Fibroblast of peridontal ligament (primary cell): ENCODE data around the gene SIK2.

Source experiments
- DNase-seq: peaks from one replicate; pipeline ENCODE4 v3.0.0-alpha.2; 2010; ENCODE audit errors: extremely low read depth

Gene SIK2

DNA sequence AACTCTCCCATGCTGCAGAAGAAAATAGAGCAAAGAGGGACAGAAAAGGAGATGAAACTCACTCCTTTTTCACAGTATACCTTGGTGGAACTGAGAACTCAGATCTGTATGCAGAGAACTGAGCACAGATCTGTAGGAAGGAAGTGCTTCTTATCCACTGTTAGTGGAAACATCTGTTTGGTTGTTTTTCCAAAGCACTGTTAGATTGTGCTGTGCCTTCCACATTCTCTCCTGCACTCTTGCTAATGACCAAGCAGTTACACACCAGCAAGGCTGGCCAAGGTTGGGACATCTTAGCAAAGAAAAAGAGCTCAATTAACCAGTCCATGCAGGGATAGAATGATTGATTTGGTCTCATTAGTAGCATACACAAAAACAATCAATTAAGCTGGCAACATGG, 20.1 kb upstream of the SIK2 start:
- peak; percentile 43 for DNase-seq

DNA sequence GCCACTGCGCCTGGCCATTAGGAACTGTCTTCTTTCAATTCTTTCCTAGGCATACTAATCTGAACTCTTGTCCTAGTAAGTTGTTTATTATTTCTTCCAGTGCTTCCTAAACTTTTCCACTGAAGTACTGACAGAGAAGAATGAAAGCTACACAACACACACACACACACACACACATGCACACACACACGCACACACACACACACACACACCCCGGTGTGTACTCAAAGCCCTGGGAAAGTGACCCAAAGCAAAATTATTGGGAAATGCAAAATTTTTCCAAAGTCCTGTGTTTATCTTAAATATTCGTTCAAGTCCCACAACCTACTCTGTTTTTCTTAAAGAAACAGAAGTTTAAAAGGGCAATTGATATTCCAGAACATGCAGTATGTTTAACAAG, 19.4 kb upstream of the SIK2 start:
- DNase-seq, result peak; percentile 60

DNA sequence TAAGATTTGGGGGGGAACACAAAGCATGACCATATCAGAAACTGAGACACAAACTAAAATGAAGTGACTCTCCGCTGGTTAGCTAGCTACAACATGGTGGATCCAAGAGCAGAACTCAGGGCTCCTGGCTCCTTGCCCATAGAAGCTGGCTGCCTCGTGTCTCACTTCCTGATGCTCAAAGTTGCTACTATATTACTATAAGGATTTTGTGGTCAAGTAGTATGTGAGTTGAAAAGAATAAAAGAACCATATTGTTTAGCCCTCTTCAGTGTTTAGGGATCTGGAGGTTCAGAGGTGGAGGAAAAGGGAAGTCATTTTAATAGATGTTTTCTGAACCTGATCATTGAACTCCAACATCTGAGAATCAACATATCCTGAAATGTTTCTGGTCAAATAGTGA, 16.9 kb upstream of the SIK2 start:
- peak; percentile 60 for DNase-seq

DNA sequence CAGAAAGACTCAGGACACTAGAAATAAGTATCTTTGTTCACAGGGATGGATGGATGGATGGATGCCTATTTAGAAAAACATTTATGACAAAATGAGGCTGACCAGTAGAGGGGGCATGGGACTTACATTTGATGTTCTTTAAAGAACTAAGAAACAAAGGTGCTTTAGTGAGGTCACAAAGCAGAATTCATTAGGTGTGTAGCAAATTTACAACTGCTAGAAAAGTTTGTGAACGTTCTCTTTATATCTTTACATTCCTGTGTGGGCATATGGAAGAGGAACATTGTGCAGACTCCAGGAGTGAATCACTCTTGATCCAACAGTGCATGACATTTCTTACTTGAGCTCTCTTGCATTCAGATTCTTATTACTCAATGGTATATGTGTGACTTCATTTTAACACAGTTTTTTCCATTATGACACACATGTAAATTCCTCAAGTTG, 15.8 kb upstream of the SIK2 start:
- peak; percentile 74 for DNase-seq

DNA sequence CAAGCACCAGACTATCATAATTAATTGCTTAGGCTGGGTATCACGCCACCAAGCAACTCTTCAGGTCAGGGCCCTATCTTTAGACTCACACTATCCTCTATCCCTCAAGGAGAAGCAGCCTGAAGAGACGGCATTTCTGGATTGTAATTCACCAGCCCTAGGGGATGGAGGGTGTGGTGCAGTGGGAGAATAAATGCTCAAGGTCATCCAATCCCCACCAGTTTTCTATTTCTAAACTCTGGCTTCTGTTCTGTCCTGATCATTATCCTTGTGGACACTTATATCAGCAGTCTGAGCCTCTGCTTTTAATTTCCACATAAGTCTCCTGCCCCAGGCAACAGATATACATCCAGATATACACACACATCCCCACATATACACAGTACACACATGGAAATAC, 13.1 kb upstream of the SIK2 start:
- no peak for DNase-seq

DNA sequence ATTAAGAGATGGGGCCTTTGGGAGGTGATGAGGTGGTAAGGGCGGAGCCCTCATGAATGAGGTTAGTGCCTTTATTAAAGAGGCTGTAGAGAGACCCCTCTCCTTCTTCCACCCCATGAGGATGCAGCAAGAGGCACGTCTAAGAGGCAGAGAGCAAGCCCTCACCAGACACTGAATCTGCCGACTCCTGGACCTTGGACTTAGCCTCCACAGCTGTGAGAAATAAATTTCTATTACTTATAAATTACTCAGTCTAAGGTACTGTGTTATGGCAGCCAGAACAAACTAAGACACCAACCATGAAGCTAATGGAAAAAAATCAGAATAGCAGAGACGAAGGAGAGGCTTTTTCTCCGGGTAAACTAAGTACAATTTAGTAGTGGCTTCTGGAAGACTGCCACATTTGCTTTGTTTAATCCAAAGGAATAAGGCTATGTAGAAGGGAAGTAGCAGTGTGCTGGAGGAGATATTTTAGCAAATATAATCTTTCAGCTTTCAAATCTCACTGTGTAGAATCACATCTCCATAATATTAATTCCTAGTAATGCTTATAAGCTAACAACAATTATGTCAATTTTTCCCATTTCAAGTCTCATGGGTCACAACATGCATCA, 12.3 kb upstream of the SIK2 start:
- DNase-seq, result peak; percentile 32

DNA sequence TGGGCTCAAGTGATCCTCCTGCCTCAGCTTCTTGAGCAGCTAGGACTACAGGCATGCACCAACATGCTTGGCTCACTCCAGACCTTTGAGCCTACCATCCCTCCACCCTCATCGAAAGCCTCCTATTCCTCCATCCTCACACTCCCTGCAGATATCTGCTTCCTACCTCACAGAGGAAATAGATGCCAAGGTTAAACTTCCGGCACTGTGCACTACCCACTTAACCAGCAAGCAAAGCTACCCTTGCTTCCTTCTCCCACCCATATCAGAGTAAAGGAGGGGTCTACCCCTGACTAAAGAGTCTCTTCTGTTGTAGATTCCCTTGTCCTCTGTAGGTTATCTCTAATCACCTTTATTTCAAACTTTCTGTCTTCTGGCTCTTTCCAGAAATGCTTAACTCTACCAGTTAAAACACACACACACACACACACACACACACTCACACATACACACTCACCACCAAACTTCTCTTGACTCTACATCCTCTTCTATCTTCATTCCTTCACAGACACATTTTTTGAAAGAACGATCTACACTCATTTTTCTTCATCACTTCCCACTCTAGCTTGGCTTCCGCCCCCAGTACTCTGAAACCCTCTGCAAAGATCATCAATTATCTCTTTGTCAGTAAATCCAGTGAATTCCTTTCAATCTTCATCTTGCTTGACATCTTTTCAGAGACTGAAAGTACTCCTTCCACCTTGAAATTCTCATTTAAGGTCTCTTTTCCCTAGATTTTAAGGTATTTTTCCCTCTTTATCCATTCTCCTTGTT, 10.9 kb upstream of the SIK2 start:
- DNase-seq, result no peak

DNA sequence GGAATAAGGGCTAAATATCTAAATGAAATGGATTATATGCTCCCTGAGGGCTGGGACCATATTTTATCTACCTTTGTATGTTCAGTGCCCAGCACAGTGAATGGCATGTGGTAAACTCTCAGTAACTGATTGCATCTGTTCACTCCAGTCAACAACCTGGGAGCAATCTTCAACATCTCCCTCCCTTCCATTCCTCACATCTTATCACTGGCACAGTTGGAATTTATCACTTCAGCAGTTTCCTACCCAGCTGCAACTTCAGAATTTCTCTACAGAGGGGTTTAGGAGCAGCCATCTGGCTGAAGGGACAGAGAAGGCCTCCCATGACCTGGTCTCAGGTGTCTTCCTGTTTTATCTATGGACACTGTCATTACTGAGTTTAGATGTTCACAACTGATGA, 9.8 kb upstream of the SIK2 start:
- no peak for DNase-seq

DNA sequence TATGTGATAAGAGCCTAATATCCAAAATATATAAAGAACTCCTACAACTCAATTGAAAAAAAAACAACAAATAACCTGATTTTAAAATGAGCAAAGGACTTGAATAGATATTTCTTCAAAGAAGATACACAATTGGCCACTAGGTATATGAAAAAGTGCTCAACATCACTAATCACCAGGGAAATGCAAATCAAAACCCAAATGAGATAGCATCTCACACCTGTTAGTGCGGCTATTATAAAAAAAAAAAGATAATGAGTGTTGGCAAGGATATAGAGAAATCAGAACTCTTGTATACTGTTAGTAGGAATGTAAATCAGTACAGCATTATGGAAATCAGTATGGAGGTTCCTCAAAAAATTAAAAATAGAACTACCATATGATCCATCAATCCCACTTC, 5.9 kb upstream of the SIK2 start:
- DNase-seq, result no peak

DNA sequence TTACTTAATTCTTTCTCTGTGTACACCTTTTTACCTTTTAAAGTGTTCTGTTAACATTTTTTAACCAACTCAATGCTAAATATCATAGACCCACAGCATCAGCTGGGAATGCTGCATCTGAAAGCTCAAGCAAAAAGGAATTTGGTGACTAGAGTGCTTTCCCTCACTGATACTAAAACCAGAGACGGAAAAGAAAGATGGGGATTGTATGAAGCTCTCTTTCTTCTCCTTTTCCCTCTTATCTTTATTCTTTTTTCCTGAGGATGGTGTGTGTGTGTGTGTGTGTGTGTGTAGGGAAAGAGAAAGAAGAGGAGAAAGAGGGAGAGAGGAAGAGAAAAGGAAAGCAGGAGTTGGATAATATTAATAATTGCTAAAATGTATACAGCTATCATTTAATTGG, 4.1 kb upstream of the SIK2 start:
- DNase-seq, result peak; percentile 30

DNA sequence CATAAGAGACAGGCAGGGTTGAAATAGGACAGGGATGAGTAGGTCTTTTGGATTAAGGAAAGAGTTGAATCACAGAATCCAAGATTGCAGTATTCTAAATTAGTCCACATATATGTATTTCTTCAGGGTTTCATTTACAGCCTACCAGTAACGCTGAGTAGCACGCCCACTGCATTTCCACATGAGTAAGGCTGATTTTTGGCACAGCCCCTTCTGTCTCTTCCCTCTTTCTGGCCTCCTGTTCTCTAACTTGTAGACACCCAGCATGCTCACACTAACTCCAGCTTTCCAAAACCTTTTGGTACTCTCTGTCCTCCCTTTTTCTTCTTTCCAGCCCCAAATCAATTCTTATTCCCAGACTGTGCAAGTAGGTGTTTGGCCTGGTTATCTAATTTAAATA, 3.7 kb upstream of the SIK2 start:
- peak; percentile 89 for DNase-seq

DNA sequence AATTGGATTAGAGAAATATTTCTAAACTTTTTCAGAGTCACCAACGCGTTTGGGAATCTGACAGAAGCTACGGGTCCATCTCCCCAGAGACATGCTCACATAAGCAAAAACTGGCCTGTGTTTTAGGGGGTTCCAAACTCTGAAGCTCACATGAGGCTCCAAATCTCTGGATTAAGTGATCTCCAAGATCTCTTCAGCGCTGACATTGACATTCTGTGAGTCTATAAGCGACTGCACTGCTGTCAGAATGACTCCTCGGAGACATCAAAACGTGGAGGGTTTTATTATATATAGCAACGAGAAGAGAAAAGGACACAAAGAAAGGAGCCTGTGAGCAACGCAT, 642 bp upstream of the SIK2 start:
- DNase-seq, result no peak

DNA sequence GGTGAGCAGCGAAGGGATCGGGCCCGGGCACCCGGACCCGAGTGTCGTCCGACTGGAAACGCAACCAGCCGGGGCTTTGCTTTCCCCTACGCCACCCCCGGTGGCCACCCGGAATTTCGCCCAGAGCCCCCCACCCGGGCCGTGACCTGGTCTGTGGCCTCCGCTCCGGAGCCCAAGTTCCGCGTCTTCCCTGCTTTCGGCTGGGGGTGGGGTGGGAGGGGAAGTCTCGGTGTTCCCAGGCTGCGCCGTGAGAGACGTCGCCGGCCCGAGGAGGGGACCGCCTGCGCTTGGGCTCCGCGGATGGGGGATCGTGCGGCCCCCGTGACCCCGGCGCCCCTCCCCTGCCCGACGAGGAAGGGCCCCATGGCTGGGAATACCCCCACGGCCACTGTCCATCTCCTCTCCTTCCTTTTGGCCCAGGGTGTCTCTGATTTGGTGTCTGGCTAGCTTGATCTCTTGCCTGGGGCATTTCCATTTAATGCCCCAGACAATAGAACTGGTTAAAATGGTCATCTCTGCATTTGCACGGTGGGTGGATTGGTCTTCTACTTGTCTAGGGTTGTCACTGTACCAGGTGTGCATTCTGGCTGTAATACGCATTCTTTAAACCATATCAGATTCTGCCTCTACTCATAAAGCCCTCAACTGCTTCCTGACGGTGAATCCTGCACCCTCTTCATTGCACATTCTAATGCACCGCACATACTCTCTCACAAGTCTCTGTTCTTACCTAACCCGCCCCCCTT, 789 bp downstream of the SIK2 start:
- peak; percentile 47 for DNase-seq

DNA sequence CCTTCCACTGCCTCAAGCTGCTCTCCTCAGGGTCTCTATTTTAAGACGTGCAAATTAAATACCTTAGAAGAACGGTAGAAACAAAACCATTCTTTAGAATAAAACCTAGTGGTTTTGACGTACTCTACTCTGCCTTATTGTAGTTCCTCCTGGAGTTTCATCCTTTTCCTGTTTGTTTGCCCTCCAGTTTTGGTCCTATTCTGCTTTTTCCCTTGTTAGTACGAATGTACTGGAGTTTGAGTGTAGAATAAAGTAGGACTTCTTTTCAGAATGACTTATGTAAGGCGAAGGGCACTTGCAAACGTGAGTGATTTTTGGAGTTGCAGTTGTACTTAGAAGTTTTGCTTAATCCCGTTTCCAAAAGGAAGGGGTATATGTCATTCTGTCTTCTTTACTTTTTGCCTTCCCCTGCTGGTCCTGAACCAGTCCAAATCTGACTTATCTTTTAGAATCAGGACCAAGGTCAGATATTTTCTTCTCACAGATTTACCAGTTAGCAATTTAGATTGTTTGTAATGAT, 1.4 kb downstream of the SIK2 start:
- DNase-seq, result peak; percentile 54

DNA sequence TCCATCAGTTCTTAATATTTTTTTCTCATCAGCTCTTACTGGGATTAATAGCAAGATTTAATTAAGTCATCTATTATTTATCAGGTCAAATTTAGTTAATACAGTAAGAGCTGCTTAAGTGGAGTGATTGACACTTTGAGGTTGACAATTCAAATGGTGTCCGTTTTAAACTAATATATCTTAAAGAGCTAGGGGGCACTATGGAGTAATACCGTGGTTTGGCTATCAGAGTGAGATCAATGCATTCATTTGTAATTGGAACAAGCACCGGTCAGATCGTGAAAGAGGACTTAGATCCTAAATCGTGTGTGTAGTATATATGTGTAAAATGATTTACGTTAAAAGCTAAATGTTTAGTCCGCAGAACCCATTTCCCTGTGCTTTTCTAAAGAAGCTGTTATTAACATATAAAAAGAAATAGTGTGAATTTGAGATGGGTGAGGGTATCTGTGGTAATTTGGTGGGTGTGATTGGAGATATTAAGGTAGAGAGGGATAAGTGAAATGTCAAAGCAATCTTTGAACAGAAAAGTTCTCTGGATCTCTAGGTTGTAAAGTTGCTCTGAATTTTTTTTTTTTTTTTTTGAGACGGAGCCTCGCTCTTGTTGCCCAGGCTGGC, 2.3 kb downstream of the SIK2 start:
- DNase-seq, result peak; percentile 78

DNA sequence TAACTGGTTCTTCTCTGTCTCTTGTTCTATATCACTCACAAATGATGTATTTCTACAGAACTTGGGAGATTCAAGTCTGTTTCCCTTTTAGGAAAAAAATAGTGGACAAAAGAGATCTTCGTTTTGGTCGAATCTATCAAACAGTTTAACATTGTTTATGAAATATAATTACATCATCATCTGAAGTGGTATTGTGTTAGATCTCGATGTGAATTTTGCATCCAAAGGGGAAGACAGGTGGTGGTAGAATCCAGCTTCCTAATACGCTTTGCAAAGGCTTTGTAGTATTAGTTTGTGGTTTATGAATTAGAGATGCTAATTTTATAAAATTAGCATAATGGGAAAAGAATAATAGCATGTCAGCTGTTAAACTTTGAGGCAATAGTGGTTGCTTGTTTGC, 3.4 kb downstream of the SIK2 start:
- DNase-seq, result no peak

DNA sequence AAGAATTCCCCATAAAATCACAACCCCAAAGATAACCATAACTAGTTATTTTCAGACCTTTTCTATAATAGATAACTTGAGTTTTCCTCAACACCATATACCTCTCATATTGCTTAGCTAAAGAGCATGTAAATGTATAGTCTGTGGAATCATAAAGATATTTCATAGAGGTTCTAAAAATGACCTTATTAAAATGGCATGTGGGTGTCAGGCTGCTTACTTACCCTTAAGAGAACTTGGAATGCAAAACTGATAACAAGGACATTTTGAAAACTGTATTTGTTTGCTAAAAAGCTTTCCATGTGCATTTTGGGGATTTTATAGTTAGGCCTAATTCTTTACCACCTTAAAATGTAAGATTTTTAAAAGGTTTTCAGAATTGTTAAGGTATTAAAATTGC, 4.7 kb downstream of the SIK2 start:
- no peak for DNase-seq

DNA sequence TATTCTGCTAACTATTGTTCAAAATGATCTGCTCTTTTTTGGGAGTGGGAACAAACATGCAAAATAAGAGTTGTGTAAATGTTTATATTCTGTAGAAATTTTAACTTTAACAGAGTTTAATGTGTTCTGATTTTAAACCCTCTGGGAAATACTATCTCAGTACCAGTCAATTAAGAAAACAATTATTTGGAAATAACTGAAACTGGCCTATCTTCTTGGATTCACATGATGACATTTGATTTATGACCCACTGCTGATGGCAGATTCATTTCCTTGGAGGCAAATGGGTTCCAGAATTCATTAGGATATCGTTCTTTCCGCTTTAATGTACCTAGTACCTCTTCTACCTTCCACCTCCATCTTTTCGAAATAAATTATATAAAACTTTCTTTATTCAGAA, 5.5 kb downstream of the SIK2 start:
- DNase-seq, result no peak

DNA sequence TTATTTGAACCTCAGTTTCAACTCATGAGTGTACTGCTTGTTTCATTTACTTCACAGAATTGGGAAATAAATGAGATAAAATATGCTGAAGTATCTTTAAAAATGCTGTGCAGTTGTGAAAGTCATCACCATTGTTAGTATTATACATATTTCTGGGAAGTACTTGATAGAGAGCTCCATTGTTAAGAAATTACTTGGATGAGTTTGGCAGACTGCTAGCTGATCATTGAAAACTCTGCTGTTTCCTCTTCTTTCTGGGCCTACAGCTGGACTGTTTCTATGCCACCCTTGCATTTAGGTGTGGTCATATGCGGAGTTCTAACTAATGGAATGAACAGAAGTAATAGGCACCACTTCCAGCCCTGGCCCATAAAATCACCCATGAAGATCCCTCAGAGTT, 10.0 kb downstream of the SIK2 start:
- peak; percentile 89 for DNase-seq

DNA sequence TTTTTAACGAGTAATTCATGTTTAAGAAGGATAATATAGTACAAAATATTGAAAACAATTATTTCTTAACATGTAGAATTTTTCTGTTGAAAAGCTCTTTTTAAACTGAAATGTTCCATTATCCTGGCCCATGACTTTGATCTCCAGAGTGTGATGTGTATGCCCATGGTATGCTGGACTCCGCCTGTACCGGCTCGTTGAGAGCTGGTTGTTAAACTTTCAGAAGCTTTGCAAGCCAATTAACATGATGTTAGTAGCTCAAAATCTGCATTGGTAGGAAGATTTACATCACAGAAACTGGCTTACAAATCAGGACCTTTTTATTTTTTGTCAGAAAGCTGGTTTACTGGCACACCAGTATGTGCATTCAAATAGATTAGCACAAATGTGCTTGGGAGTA, 15.0 kb downstream of the SIK2 start:
- no peak for DNase-seq

DNA sequence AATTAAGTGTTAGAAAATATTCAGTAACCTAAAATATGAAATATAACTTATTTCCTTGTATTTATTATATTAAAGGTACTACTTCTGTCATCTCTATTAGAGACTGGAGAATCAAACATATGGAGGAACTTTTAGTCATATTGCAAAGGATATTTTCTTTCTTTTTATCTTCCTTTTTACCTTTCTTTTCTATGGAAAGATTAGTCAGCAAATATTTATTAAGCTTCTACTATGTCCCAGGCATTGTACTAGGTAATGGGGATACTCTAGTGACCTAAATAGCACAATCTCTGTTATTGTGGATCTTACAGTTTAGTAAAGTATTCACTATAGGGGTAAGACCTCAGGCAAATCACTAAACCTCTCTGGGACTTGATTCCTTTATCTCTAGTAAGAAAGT, 18.3 kb downstream of the SIK2 start:
- DNase-seq, result no peak

DNA sequence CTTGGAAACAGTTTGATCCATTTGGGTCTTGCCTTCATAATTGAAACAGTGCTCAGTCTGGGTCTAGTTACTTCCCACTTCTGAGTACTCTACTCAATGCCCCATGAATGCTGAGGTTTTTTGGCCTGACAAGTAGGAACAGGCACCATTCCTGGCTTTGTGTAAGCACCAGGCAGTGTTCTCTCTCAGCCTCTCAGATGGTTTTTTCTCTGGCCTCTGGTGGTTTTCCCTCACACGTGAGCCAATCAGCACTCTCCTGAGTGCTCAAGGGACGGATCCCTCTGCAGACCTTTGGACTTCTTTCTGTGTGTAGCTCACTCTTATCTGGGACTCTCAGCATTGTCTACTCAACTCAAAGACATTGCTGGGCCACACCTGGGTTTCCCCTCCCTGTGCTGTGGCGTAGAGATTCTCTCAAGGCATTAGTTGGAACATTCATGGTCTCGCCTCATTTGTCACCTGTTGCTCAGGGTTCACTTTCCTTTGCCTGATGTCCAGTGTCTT, 21.3 kb downstream of the SIK2 start:
- no peak for DNase-seq
